Small intestine (tissue), 7 donors: Measurements from ENCODE around the gene EZH2. TPM values are rescaled to one million over a fixed set of nuclear protein-coding genes. Genes with fewer than 3 reads are reported as not detected.

ENCODE experiments used
- DNase-seq, 2 donors: peaks; one replicate each; pipeline versions ENCODE4 v3.0.0 to v3.0.0-alpha.2; 2013
- FAIRE-seq: peaks from 2 replicates; lab custom pipeline; 2012; peaks lifted over from hg19 to GRCh38; lab: Jason Lieb, UNC
- H3K27ac ChIP-seq, 3 donors: one replicate each; pipeline ENCODE4 v1.5.1; 2013; ENCODE audit warnings: low read length in 2 of 3, mild to moderate bottlenecking in 2 of 3, control low read depth in 1 of 3, inconsistent platforms in 1 of 3, low read depth in 1 of 3, moderate library complexity in 1 of 3
- H3K27me3 ChIP-seq, 3 donors: one replicate each; pipeline ENCODE4 v1.6.1; 2013; ENCODE audit warnings: low read length in 3 of 3, inconsistent platforms in 1 of 3; ENCODE audit not compliant: control insufficient read depth in 3 of 3, insufficient read depth in 3 of 3
- H3K36me3 ChIP-seq, 3 donors: one replicate each; pipeline ENCODE4 v1.6.1; 2013; ENCODE audit warnings: low read length in 3 of 3, inconsistent platforms in 1 of 3, low read depth in 1 of 3, mild to moderate bottlenecking in 1 of 3, moderate library complexity in 1 of 3; ENCODE audit not compliant: control insufficient read depth in 3 of 3, insufficient read depth in 2 of 3
- H3K4me1 ChIP-seq, 3 donors: one replicate each; pipeline ENCODE4 v1.6.1; 2013; ENCODE audit warnings: low read length in 2 of 3, inconsistent platforms in 1 of 3, low read depth in 1 of 3, mild to moderate bottlenecking in 1 of 3, moderate library complexity in 1 of 3; ENCODE audit not compliant: control insufficient read depth in 3 of 3, insufficient read depth in 2 of 3
- H3K4me3 ChIP-seq, 3 donors: one replicate each; pipeline ENCODE4 v1.5.1; 2013; ENCODE audit warnings: low read length in 3 of 3, control low read depth in 1 of 3, inconsistent platforms in 1 of 3, low read depth in 1 of 3, mild to moderate bottlenecking in 1 of 3, moderate library complexity in 1 of 3
- H3K9me3 ChIP-seq, 2 donors: one replicate each; pipeline ENCODE4 v1.6.1; 2013; ENCODE audit warnings: low read depth in 1 of 2, low read length in 1 of 2; ENCODE audit not compliant: control insufficient read depth in 2 of 2, insufficient read depth in 1 of 2
- WGBS, 3 donors: extraction: QIAGEN DNeasy Blood & Tissue Kit; methylation state at CpG; one replicate each; pipeline ENCODE4 v1.1.7; 2013; 5-methylcytosine and 5-hydroxymethylcytosine counted together
- polyA plus RNA-seq, 4 donors: library from polyadenylated mRNA; stranded (reverse) in 3 of 4; unstranded in 1 of 4; fragments of 200-250 nt in 3 of 4; fragments of 120-200 nt in 1 of 4; gene quantifications; one replicate each; pipeline versions ENCODE4 v1.2.1 to v1.2.3, GENCODE V29; 2013
- donor health status: healthy with polysubstance abuse.
- donor health status: control.
- donor health status: control.
- donor health status: Bipolar disorder and iron deficiency.
- donor health status: healthy.

EZH2 gene
- polyA plus RNA-seq, 4 donors: 5.4 to 17.6 (median 10.9) TPM

GRCh38 chr7:148893071-148893470 lies 9.0 kb upstream of the EZH2 start:
- Histone ChIP-seq H3K4me3 (no peak overlapping the region), H3K4me1 (no peaks in the 10 kb centered on the region), H3K9me3 (no peaks in the 10 kb centered on the region), H3K27me3 (peaks cover 0 to 4% (median 0%) of the 10 kb centered on the region in 3 donors), H3K36me3 (no peaks in the 10 kb centered on the region), H3K27ac (no peak overlapping the region)
- FAIRE-seq (no peak), DNase-seq (no peak)
- 73 to 90% (median 88%) methylated on average over 2 of the region's 2 CpGs for WGBS, 3 donors

GRCh38 chr7:148888300-148888699 lies 4.2 kb upstream of the EZH2 start:
- Histone ChIP-seq H3K4me1 (no peaks in the 10 kb centered on the region), H3K27me3 (no peaks in the 10 kb centered on the region), H3K27ac (no peak overlapping the region), H3K9me3 (no peaks in the 10 kb centered on the region), H3K4me3 (no peak overlapping the region), H3K36me3 (no peaks in the 10 kb centered on the region)
- WGBS, 3 donors: 93 to 95% (median 94%) methylated on average over 7 of the region's 7 CpGs
- DNase-seq (no peak), FAIRE-seq (no peak)

- Histone ChIP-seq H3K27ac (no peak overlapping the region), H3K27me3 (no peaks in the 10 kb centered on the region), H3K4me3 (no peak overlapping the region), H3K36me3 (no peaks in the 10 kb centered on the region), H3K4me1 (no peaks in the 10 kb centered on the region), H3K9me3 (no peaks in the 10 kb centered on the region)
- FAIRE-seq (no peak), DNase-seq (no peak)
- 79 to 86% (median 85%) methylated on average over 4 of the region's 4 CpGs for WGBS, 3 donors
Measured at GRCh38 chr7:148886844-148887243, 2.8 kb upstream of the EZH2 start.

- Histone ChIP-seq H3K27me3 (no peaks in the 10 kb centered on the region), H3K36me3 (no peaks in the 10 kb centered on the region), H3K27ac (peak overlapping the region; percentile 96 to 99 (median 96)), H3K4me1 (no peaks in the 10 kb centered on the region), H3K4me3 (peak overlapping the region; percentile 59 to 97 (median 96)), H3K9me3 (no peaks in the 10 kb centered on the region)
- WGBS, 3 donors: 0 to 1% (median 1%) methylated on average over 52 to 101 of the region's 101 CpGs
- DNase-seq: peak; percentile 94 to 97
- FAIRE-seq: no peak
Measured at GRCh38 chr7:148884299-148885022, 370 bp upstream of the EZH2 start.

GRCh38 chr7:148883266-148884048 lies 634 bp downstream of the EZH2 start:
- Histone ChIP-seq H3K9me3 (no peaks in the 10 kb centered on the region), H3K36me3 (no peaks in the 10 kb centered on the region), H3K4me3 (peak overlapping the region; percentile 52 to 97 (median 96)), H3K27me3 (no peaks in the 10 kb centered on the region), H3K27ac (peak overlapping the region; percentile 65 to 99 (median 96)), H3K4me1 (no peaks in the 10 kb centered on the region)
- 0 to 1% (median 0%) methylated on average over 42 to 88 of the region's 88 CpGs for WGBS, 3 donors
- no peak for FAIRE-seq
- DNase-seq: peak; percentile 17 to 68

- 0 to 1% (median 0%) methylated on average over 12 of the region's 12 CpGs for WGBS, 3 donors
- FAIRE-seq (no peak), DNase-seq (peak; percentile 24 to 62)
- Histone ChIP-seq H3K9me3 (no peaks in the 10 kb centered on the region), H3K4me3 (peak overlapping the region; percentile 52 to 97 (median 96)), H3K27ac (peak overlapping the region; percentile 35 to 99 (median 65)), H3K36me3 (no peaks in the 10 kb centered on the region), H3K27me3 (no peaks in the 10 kb centered on the region), H3K4me1 (no peaks in the 10 kb centered on the region)
Measured at GRCh38 chr7:148882841-148883265, 1.2 kb downstream of the EZH2 start.

- Histone ChIP-seq H3K4me3 (no peak overlapping the region), H3K27me3 (no peaks in the 10 kb centered on the region), H3K9me3 (no peaks in the 10 kb centered on the region), H3K27ac (no peak overlapping the region), H3K4me1 (no peaks in the 10 kb centered on the region), H3K36me3 (no peaks in the 10 kb centered on the region)
- 9 to 30% (median 20%) methylated on average over 5 of the region's 5 CpGs for WGBS, 3 donors
- DNase-seq (no peak), FAIRE-seq (no peak)
Measured at GRCh38 chr7:148882192-148882591, 1.9 kb downstream of the EZH2 start.

GRCh38 chr7:148878317-148878716 lies 5.8 kb downstream of the EZH2 start:
- Histone ChIP-seq H3K4me3 (no peak overlapping the region), H3K36me3 (no peaks in the 10 kb centered on the region), H3K27ac (no peak overlapping the region), H3K4me1 (no peaks in the 10 kb centered on the region), H3K27me3 (no peaks in the 10 kb centered on the region), H3K9me3 (no peaks in the 10 kb centered on the region)
- no peak for FAIRE-seq
- WGBS, 3 donors: 90 to 94% (median 92%) methylated on average over 2 of the region's 2 CpGs
- no peak for DNase-seq
